CD14-positive monocyte (primary cell): ENCODE results near the gene DYNC2H1. TPM values are rescaled to one million over a fixed set of nuclear protein-coding genes. Genes with fewer than 3 reads are reported as not detected.

Source experiments
- DNase-seq, 3 donors: peaks; one replicate each; pipeline ENCODE4 v3.0.0-alpha.2; 2011 to 2022
- H2AFZ ChIP-seq: 2 replicates; pipeline ENCODE4 v1.6.0; 2012; ENCODE audit warnings: mild to moderate bottlenecking, low read depth, low read length, inconsistent platforms; ENCODE audit not compliant: insufficient read depth, poor library complexity, severe bottlenecking
- H3K27ac ChIP-seq, 2 donors: 1 replicate in 1 of 2; 2 replicates in 1 of 2; pipeline ENCODE4 v1.5.1; 2012 to 2013; ENCODE audit warnings: low read length in 2 of 2, control low read depth in 1 of 2, inconsistent platforms in 1 of 2, low read depth in 1 of 2, mild to moderate bottlenecking in 1 of 2
- H3K27me3 ChIP-seq, 2 donors: one replicate each; pipeline versions ENCODE4 v1.6.0 to v1.6.1; 2011 to 2013; ENCODE audit warnings: low read length in 2 of 2; ENCODE audit not compliant: control insufficient read depth in 2 of 2, insufficient read depth in 2 of 2
- H3K36me3 ChIP-seq, 2 donors: replicated peaks in 1 of 2; 1 replicate in 1 of 2; 2 replicates in 1 of 2; pipeline versions ENCODE4 v1.5.1 to v1.6.1; 2012 to 2013; ENCODE audit warnings: low read length in 2 of 2, control low read depth in 1 of 2, inconsistent platforms in 1 of 2, mild to moderate bottlenecking in 1 of 2; ENCODE audit not compliant: insufficient read depth in 2 of 2, control insufficient read depth in 1 of 2
- H3K4me1 ChIP-seq, 2 donors: 1 replicate in 1 of 2; 2 replicates in 1 of 2; pipeline versions ENCODE4 v1.5.1 to v1.6.1; 2012 to 2013; ENCODE audit warnings: low read length in 2 of 2, control low read depth in 1 of 2, inconsistent platforms in 1 of 2, mild to moderate bottlenecking in 1 of 2, moderate library complexity in 1 of 2; ENCODE audit not compliant: insufficient read depth in 2 of 2, control insufficient read depth in 1 of 2
- H3K4me2 ChIP-seq: replicated peaks from 2 replicates; pipeline ENCODE3; 2012; ENCODE audit warnings: low read length, moderate library complexity, mild to moderate bottlenecking; ENCODE audit not compliant: poor library complexity, severe bottlenecking; ENCODE audit errors: extremely low read depth
- H3K4me3 ChIP-seq, 3 experiments: fragments of 200-600 bp in 1 of 3; sonication (generic) in 1 of 3; replicated peaks in 1 of 3; 1 replicate in 2 of 3; 2 replicates in 1 of 3; pipeline ENCODE4 v1.5.1; 2011 to 2013; ENCODE audit warnings: low read length in 3 of 3, mild to moderate bottlenecking in 3 of 3, control low read depth in 2 of 3, low read depth in 2 of 3, inconsistent platforms in 1 of 3, moderate library complexity in 1 of 3
- H3K79me2 ChIP-seq: 2 replicates; pipeline ENCODE4 v1.6.0; 2012; ENCODE audit warnings: mild to moderate bottlenecking, control low read depth, inconsistent platforms, low read length, moderate library complexity; ENCODE audit not compliant: insufficient read depth
- H3K9ac ChIP-seq: 2 replicates; pipeline ENCODE4 v1.6.0; 2017; ENCODE audit warnings: low read length, mild to moderate bottlenecking; ENCODE audit not compliant: insufficient read depth, poor library complexity, severe bottlenecking
- H3K9me3 ChIP-seq, 2 donors: replicated peaks in 1 of 2; 1 replicate in 1 of 2; 2 replicates in 1 of 2; pipeline versions ENCODE4 v1.5.1 to v1.6.1; 2012 to 2013; ENCODE audit warnings: low read length in 2 of 2, control low read depth in 1 of 2; ENCODE audit not compliant: control insufficient read depth in 1 of 2, insufficient read depth in 1 of 2
- H4K20me1 ChIP-seq: 2 replicates; pipeline ENCODE4 v1.6.0; 2012; ENCODE audit warnings: mild to moderate bottlenecking, low read length, control low read depth, moderate library complexity; ENCODE audit not compliant: insufficient read depth
- H3K27ac Mint-ChIP-seq, 7 donors: one replicate each; pipeline ENCODE4 v1.8.0; 2020; ENCODE audit warnings: mild to moderate bottlenecking in 7 of 7, mixed read lengths in 7 of 7, moderate library complexity in 6 of 7, inconsistent platforms in 2 of 7
- H3K27me3 Mint-ChIP-seq, 3 donors: one replicate each; pipeline ENCODE4 v1.8.0; 2021 to 2022; ENCODE audit warnings: low read depth in 3 of 3, mild to moderate bottlenecking in 3 of 3, mixed read lengths in 3 of 3, moderate library complexity in 3 of 3, inconsistent platforms in 1 of 3
- H3K36me3 Mint-ChIP-seq, 2 donors: one replicate each; pipeline ENCODE4 v1.8.0; 2020; ENCODE audit warnings: mixed read lengths in 2 of 2, inconsistent platforms in 1 of 2, mild to moderate bottlenecking in 1 of 2
- H3K4me1 Mint-ChIP-seq: one replicate; pipeline ENCODE4 v1.8.0; 2020; ENCODE audit warnings: mild to moderate bottlenecking, mixed read lengths
- H3K4me3 Mint-ChIP-seq, 2 donors: one replicate each; pipeline ENCODE4 v1.8.0; 2020; ENCODE audit warnings: mild to moderate bottlenecking in 2 of 2, mixed read lengths in 2 of 2, moderate library complexity in 1 of 2
- H3K9me3 Mint-ChIP-seq, 7 donors: one replicate each; pipeline ENCODE4 v1.8.0; 2020 to 2022; ENCODE audit warnings: mixed read lengths in 7 of 7, mild to moderate bottlenecking in 6 of 7, moderate library complexity in 6 of 7, inconsistent platforms in 2 of 7
- WGBS: methylation state at CpG from one replicate; pipeline ENCODE4 v1.1.5; 2013; ENCODE audit warnings: missing lambda C conversion rate; ENCODE audit not compliant: insufficient coverage; 5-methylcytosine and 5-hydroxymethylcytosine counted together
- intact Hi-C, 2 donors: fragments of 100-400 bp; cut with micrococcal nuclease; formaldehyde crosslinking; loops; one replicate each; pipeline versions ENCODE4 v1.15.0 to v1.15.1; 2023
- polyA plus RNA-seq, 3 donors: library from polyadenylated mRNA; depleted of rRNA in 1 of 3; unstranded in 2 of 3; stranded (reverse) in 1 of 3; fragments of 300-500 nt in 2 of 3; fragments of >200 nt in 1 of 3; fragmentation: Illumina TruSeq in 2 of 3; gene quantifications; 1 replicate in 2 of 3; 2 replicates in 1 of 3; pipeline ENCODE4 v1.2.3, GENCODE V29; 2012 to 2021
- TF ChIP-seq, protein P1 (sequence below): fragments of 200-600 bp; IDR thresholded peaks from one replicate; pipeline ENCODE4 v1.8.0; 2022; ENCODE audit warnings: antibody characterized with exemption, mild to moderate bottlenecking

The DYNC2H1 gene
- polyA plus RNA-seq, 3 donors: 0.10 to 1.5 (median 0.36) TPM

DNA sequence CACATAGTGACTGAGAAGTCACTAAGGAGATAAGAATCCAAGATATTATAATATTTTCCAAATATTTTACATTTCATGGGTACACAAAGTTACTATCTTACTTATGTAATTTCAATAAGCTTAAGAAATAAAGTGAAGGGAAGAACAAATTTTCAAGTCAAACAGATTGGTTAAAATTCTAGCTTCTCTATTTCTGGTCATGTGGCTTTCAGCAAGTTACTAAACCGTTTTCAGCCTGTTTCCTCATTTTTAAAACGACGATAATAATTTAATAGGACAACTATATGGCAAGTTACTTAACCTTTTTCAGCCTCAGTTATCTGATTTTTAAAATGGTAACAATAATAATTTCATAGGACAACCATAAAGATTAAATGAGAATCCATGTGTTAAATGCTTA lies 32.9 kb upstream of the DYNC2H1 start:
- Histone ChIP-seq H3K27ac (peak overlapping the region in 1 of 2 donors; percentile 52), H3K9me3 (no peaks in the 10 kb centered on the region), H3K4me3 (peak overlapping the region in 1 of 3 experiments; percentile 23), H3K79me2 (no peaks in the 10 kb centered on the region), H3K4me1 (peaks cover 6 to 22% of the 10 kb centered on the region in 2 donors), H3K36me3 (peaks cover 9 to 25% of the 10 kb centered on the region in 2 donors), H3K4me2 (no peak overlapping the region), H3K27me3 (no peaks in the 10 kb centered on the region), H3K9ac (no peak overlapping the region), H4K20me1 (no peaks in the 10 kb centered on the region), H2AFZ (no peak overlapping the region)
- Mint-ChIP-seq H3K4me1 (peaks cover 22% of the 10 kb centered on the region), H3K4me3 (peak overlapping the region in 1 of 2 donors; percentile 26), H3K27me3 (peaks cover 0 to 1% (median 0%) of the 10 kb centered on the region in 3 donors), H3K36me3 (peaks cover 43 to 60% of the 10 kb centered on the region in 2 donors), H3K9me3 (peaks cover 0 to 4% (median 0%) of the 10 kb centered on the region in 7 donors), H3K27ac (peak overlapping the region; percentile 26 to 83 (median 65))
- intact Hi-C loops: no loop called here
- DNase-seq: peak; percentile 11 to 39 (median 39)
- TF ChIP-seq, protein P1, sequence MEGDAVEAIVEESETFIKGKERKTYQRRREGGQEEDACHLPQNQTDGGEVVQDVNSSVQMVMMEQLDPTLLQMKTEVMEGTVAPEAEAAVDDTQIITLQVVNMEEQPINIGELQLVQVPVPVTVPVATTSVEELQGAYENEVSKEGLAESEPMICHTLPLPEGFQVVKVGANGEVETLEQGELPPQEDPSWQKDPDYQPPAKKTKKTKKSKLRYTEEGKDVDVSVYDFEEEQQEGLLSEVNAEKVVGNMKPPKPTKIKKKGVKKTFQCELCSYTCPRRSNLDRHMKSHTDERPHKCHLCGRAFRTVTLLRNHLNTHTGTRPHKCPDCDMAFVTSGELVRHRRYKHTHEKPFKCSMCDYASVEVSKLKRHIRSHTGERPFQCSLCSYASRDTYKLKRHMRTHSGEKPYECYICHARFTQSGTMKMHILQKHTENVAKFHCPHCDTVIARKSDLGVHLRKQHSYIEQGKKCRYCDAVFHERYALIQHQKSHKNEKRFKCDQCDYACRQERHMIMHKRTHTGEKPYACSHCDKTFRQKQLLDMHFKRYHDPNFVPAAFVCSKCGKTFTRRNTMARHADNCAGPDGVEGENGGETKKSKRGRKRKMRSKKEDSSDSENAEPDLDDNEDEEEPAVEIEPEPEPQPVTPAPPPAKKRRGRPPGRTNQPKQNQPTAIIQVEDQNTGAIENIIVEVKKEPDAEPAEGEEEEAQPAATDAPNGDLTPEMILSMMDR: no peak
- no CpG with 5 or more reads among the region's 3 CpGs for WGBS

DNA sequence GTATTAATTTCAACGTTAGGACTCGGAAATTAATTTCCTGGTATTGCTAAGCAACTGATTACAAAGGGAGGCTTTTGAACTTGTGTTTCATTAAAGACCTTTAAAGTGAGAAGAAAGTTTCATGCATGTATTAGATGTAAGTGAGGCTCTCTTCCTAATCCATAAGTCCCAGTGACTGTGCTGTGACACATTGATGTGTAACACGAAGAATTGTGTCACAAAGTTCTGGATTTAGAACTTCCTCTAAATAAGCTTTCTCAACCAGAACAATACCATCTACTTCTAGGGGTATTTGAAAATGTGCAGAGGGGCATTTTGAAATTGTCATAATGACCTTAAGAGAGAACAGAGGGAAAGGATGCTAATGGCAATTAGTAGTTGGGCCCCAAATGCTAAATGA lies 31.7 kb upstream of the DYNC2H1 start:
- no peaks in the 10 kb centered on the region for H4K20me1 ChIP-seq
- H3K9me3 Mint-ChIP-seq: peaks cover 0 to 4% (median 0%) of the 10 kb centered on the region in 7 donors
- intact Hi-C loops: no loop called here
- DNase-seq: peak; percentile 47 to 72 (median 65)
- H3K79me2 ChIP-seq: no peaks in the 10 kb centered on the region
- no CpG with 5 or more reads among the region's 3 CpGs for WGBS
- H3K9ac ChIP-seq: no peak overlapping the region
- no peaks in the 10 kb centered on the region for H3K9me3 ChIP-seq
- no peaks in the 10 kb centered on the region for H3K27me3 ChIP-seq
- peak overlapping the region; percentile 15 to 83 (median 78) for H3K27ac Mint-ChIP-seq
- H3K27ac ChIP-seq: peak overlapping the region in 1 of 2 donors; percentile 11
- peak overlapping the region in 1 of 2 donors; percentile 1 for H3K4me3 Mint-ChIP-seq
- peaks cover 22% of the 10 kb centered on the region for H3K4me1 Mint-ChIP-seq
- no peak overlapping the region for H3K4me3 ChIP-seq
- peaks cover 15 to 34% of the 10 kb centered on the region in 2 donors for H3K36me3 ChIP-seq
- peaks cover 6 to 22% of the 10 kb centered on the region in 2 donors for H3K4me1 ChIP-seq
- no peak overlapping the region for H2AFZ ChIP-seq
- H3K4me2 ChIP-seq: no peak overlapping the region
- H3K27me3 Mint-ChIP-seq: peaks cover 0 to 1% (median 0%) of the 10 kb centered on the region in 3 donors
- TF ChIP-seq, protein P1: no peak
- H3K36me3 Mint-ChIP-seq: peaks cover 45 to 66% of the 10 kb centered on the region in 2 donors
